A673 (cell line): ENCODE results near the gene PDE5A.

Source experiments
- EZH2 ChIP-seq: fragments of 200-600 bp; sonication (generic); IDR thresholded peaks from 2 replicates; pipeline ENCODE4 v1.6.1; 2017; ENCODE audit warnings: borderline replicate concordance, low read depth, mild to moderate bottlenecking, mixed read lengths, antibody characterized with exemption, low read length; ENCODE audit not compliant: poor library complexity, severe bottlenecking
- TF ChIP-seq, protein P1 (sequence below): fragments of 300-800, 200-600 bp; sonication (generic); conservative IDR thresholded peaks from 2 replicates; pipeline ENCODE4 v1.5.1; 2017; ENCODE audit warnings: low read depth, mild to moderate bottlenecking, antibody characterized with exemption, low read length, moderate library complexity, mixed read lengths

- TF ChIP-seq, protein P1, sequence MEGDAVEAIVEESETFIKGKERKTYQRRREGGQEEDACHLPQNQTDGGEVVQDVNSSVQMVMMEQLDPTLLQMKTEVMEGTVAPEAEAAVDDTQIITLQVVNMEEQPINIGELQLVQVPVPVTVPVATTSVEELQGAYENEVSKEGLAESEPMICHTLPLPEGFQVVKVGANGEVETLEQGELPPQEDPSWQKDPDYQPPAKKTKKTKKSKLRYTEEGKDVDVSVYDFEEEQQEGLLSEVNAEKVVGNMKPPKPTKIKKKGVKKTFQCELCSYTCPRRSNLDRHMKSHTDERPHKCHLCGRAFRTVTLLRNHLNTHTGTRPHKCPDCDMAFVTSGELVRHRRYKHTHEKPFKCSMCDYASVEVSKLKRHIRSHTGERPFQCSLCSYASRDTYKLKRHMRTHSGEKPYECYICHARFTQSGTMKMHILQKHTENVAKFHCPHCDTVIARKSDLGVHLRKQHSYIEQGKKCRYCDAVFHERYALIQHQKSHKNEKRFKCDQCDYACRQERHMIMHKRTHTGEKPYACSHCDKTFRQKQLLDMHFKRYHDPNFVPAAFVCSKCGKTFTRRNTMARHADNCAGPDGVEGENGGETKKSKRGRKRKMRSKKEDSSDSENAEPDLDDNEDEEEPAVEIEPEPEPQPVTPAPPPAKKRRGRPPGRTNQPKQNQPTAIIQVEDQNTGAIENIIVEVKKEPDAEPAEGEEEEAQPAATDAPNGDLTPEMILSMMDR, result no peak
- no peak for TF ChIP-seq EZH2
These were observed 40.8 kb downstream of the PDE5A start for GRCh38 chr4:119587796-119588195.
